Fibroblast of lung (primary cell): ENCODE measurements around the gene CYP26B1. TPM values are rescaled to one million over a fixed set of nuclear protein-coding genes. Genes with fewer than 3 reads are reported as not detected.

Source experiments
- DNase-seq, 2 donors: peaks; one replicate each; pipeline versions ENCODE4 v3.0.0 to v3.0.0-alpha.2; 2010; ENCODE audit warnings: low read depth in 2 of 2
- H2AFZ ChIP-seq: 2 replicates; pipeline ENCODE4 v1.5.1; 2012; ENCODE audit warnings: low read length, control low read depth, inconsistent platforms
- H3K27ac ChIP-seq: 2 replicates; pipeline ENCODE4 v1.5.1; 2011; ENCODE audit warnings: low read length, control low read depth; ENCODE audit not compliant: insufficient read depth
- H3K27me3 ChIP-seq: 2 replicates; pipeline ENCODE4 v1.5.1; 2011; ENCODE audit warnings: mild to moderate bottlenecking, low read length; ENCODE audit not compliant: control insufficient read depth, insufficient read depth
- H3K36me3 ChIP-seq: 2 replicates; pipeline ENCODE4 v1.5.1; 2011; ENCODE audit warnings: low read length; ENCODE audit not compliant: control insufficient read depth, insufficient read depth
- H3K4me1 ChIP-seq: 2 replicates; pipeline ENCODE4 v1.5.1; 2011; ENCODE audit warnings: low read length; ENCODE audit not compliant: control insufficient read depth, insufficient read depth; ENCODE audit errors: extremely low read depth
- H3K4me2 ChIP-seq: 2 replicates; pipeline ENCODE4 v1.5.1; 2011; ENCODE audit warnings: low read length, control low read depth; ENCODE audit not compliant: insufficient read depth; ENCODE audit errors: extremely low read depth
- H3K4me3 ChIP-seq, 4 experiments: fragments of 200-600 bp in 1 of 4; sonication (generic) in 1 of 4; replicated peaks in 1 of 4; 2 replicates each; pipeline ENCODE4 v1.5.1; 2011 to 2016; ENCODE audit warnings: low read length in 4 of 4, low read depth in 3 of 4, mild to moderate bottlenecking in 3 of 4, control low read depth in 2 of 4, inconsistent platforms in 1 of 4, mixed read lengths in 1 of 4; ENCODE audit not compliant: insufficient read depth in 1 of 4; ENCODE audit errors: control extremely low read depth in 1 of 4
- H3K79me2 ChIP-seq: 2 replicates; pipeline ENCODE4 v1.5.1; 2012; ENCODE audit warnings: mild to moderate bottlenecking, low read length, inconsistent platforms; ENCODE audit not compliant: control insufficient read depth, insufficient read depth
- H3K9ac ChIP-seq: 2 replicates; pipeline ENCODE4 v1.5.1; 2011; ENCODE audit warnings: mild to moderate bottlenecking, low read length, control low read depth; ENCODE audit not compliant: insufficient read depth
- H3K9me3 ChIP-seq: 2 replicates; pipeline ENCODE4 v1.5.1; 2012; ENCODE audit warnings: low read depth, low read length; ENCODE audit not compliant: control insufficient read depth, insufficient read depth
- H4K20me1 ChIP-seq: 2 replicates; pipeline ENCODE4 v1.5.1; 2011; ENCODE audit warnings: low read length; ENCODE audit not compliant: control insufficient read depth, insufficient read depth; ENCODE audit errors: extremely low read depth
- CTCF ChIP-seq, 2 donors: IDR thresholded peaks in 1 of 2; conservative IDR thresholded peaks in 1 of 2; 1 replicate in 1 of 2; 2 replicates in 1 of 2; pipeline ENCODE4 v1.5.1; 2011 to 2012; ENCODE audit warnings: low read length in 2 of 2, control low read depth in 1 of 2, inconsistent platforms in 1 of 2, low read depth in 1 of 2, mild to moderate bottlenecking in 1 of 2
- EZH2 ChIP-seq: IDR thresholded peaks from 2 replicates; pipeline ENCODE4 v1.5.1; 2012; ENCODE audit warnings: low read length, control low read depth, mild to moderate bottlenecking; ENCODE audit errors: missing control alignments
- polyA plus RNA-seq, 2 donors: library from polyadenylated mRNA; depleted of rRNA in 1 of 2; stranded (reverse) in 1 of 2; unstranded in 1 of 2; fragments of >200 nt; gene quantifications; 2 replicates each; pipeline ENCODE4 v1.2.1, GENCODE V29; 2011 to 2012; ENCODE audit warnings: missing spikeins in 1 of 2
- total RNA-seq: library from RNA; depleted of rRNA; stranded (reverse); fragments of >200 nt; gene quantifications from 2 replicates; pipeline ENCODE4 v1.2.1, GENCODE V29; 2014

Gene CYP26B1
- total and polyA plus RNA-seq, 2 donors (not counting 1 experiment from before 2014, with no cell fraction given), result 0.09 to 0.17 TPM

- Histone ChIP-seq H3K9me3 (no peaks in the 10 kb centered on the region), H3K27me3 (no peaks in the 10 kb centered on the region), H3K9ac (no peak overlapping the region), H3K4me1 (no peaks in the 10 kb centered on the region), H3K79me2 (no peaks in the 10 kb centered on the region), H3K27ac (no peak overlapping the region), H3K4me3 (no peak overlapping the region), H4K20me1 (no peaks in the 10 kb centered on the region), H3K4me2 (no peak overlapping the region), H2AFZ (no peak overlapping the region), H3K36me3 (no peaks in the 10 kb centered on the region)
- peak in 1 of 2 donors; percentile 18 for DNase-seq
- TF ChIP-seq EZH2, result no peak
- no peak for TF ChIP-seq CTCF (conservative IDR thresholded peaks at IDR 0.05 in 1 of 2, IDR thresholded peaks at IDR 0.05 in 1 of 2; ENCODE audit: low read depth in 1 of 2, low read length in 2 of 2)
Measured at GRCh38 chr2:72114693-72115051, 33.0 kb downstream of the CYP26B1 start.

GRCh38 chr2:72113847-72114692, 33.6 kb downstream of the CYP26B1 start:
- no peak for DNase-seq
- no peaks in the 10 kb centered on the region for H3K36me3 ChIP-seq
- no peaks in the 10 kb centered on the region for H4K20me1 ChIP-seq
- H3K4me3 ChIP-seq, result no peak overlapping the region
- no peak overlapping the region for H3K9ac ChIP-seq
- no peak overlapping the region for H2AFZ ChIP-seq
- no peak overlapping the region for H3K4me2 ChIP-seq
- no peak overlapping the region for H3K27ac ChIP-seq
- no peaks in the 10 kb centered on the region for H3K79me2 ChIP-seq
- no peak for TF ChIP-seq EZH2
- TF ChIP-seq CTCF (conservative IDR thresholded peaks at IDR 0.05 in 1 of 2, IDR thresholded peaks at IDR 0.05 in 1 of 2; ENCODE audit: low read depth in 1 of 2, low read length in 2 of 2), result no peak
- no peaks in the 10 kb centered on the region for H3K27me3 ChIP-seq
- no peaks in the 10 kb centered on the region for H3K4me1 ChIP-seq
- H3K9me3 ChIP-seq, result no peaks in the 10 kb centered on the region

- H3K4me3 ChIP-seq, result no peak overlapping the region
- H3K27ac ChIP-seq, result no peak overlapping the region
- no peak for DNase-seq
- H3K4me2 ChIP-seq, result no peak overlapping the region
- H2AFZ ChIP-seq, result no peak overlapping the region
- H4K20me1 ChIP-seq, result no peaks in the 10 kb centered on the region
- no peak overlapping the region for H3K9ac ChIP-seq
- H3K79me2 ChIP-seq, result no peaks in the 10 kb centered on the region
- no peaks in the 10 kb centered on the region for H3K4me1 ChIP-seq
- H3K9me3 ChIP-seq, result no peaks in the 10 kb centered on the region
- H3K36me3 ChIP-seq, result no peaks in the 10 kb centered on the region
- H3K27me3 ChIP-seq, result no peaks in the 10 kb centered on the region
- no peak for TF ChIP-seq EZH2
- no peak for TF ChIP-seq CTCF (conservative IDR thresholded peaks at IDR 0.05 in 1 of 2, IDR thresholded peaks at IDR 0.05 in 1 of 2; ENCODE audit: low read depth in 1 of 2, low read length in 2 of 2)
Measured at GRCh38 chr2:72112981-72113846, 34.4 kb downstream of the CYP26B1 start.
